Astrocyte (in vitro differentiated cells and primary cell): ENCODE data around the gene CEND1. TPM values are rescaled to one million over a fixed set of nuclear protein-coding genes. Genes with fewer than 3 reads are reported as not detected.

Source experiments
- DNase-seq: peaks from one replicate; pipeline ENCODE4 v3.0.0-alpha.2; 2010; ENCODE audit warnings: low read depth
- FAIRE-seq: peaks from 2 replicates; lab custom pipeline; 2011; peaks lifted over from hg19 to GRCh38; lab: Jason Lieb, UNC
- H2AFZ ChIP-seq: 2 replicates; pipeline ENCODE4 v1.6.0; 2012; ENCODE audit warnings: low read depth, low read length, inconsistent platforms
- H3K27ac ChIP-seq: 2 replicates; pipeline ENCODE4 v1.5.1; 2011; ENCODE audit warnings: low read depth, low read length, inconsistent platforms
- H3K27me3 ChIP-seq: 2 replicates; pipeline ENCODE4 v1.6.0; 2011; ENCODE audit warnings: low read length, inconsistent platforms; ENCODE audit not compliant: insufficient read depth
- H3K36me3 ChIP-seq: 2 replicates; pipeline ENCODE4 v1.5.1; 2011; ENCODE audit warnings: low read length, inconsistent platforms; ENCODE audit not compliant: insufficient read depth
- H3K4me1 ChIP-seq: 2 replicates; pipeline ENCODE4 v1.5.1; 2011; ENCODE audit warnings: low read length, inconsistent platforms; ENCODE audit not compliant: insufficient read depth
- H3K4me2 ChIP-seq: 2 replicates; pipeline ENCODE4 v1.6.0; 2012; ENCODE audit warnings: low read length, inconsistent platforms
- H3K4me3 ChIP-seq: 2 replicates; pipeline ENCODE4 v1.5.1; 2011; ENCODE audit warnings: low read depth, mild to moderate bottlenecking, low read length, inconsistent platforms; ENCODE audit not compliant: insufficient read depth
- H3K79me2 ChIP-seq: 2 replicates; pipeline ENCODE4 v1.6.0; 2012; ENCODE audit warnings: mild to moderate bottlenecking, low read length, inconsistent platforms; ENCODE audit not compliant: insufficient read depth
- H3K9ac ChIP-seq: 2 replicates; pipeline ENCODE4 v1.6.0; 2012; ENCODE audit warnings: mild to moderate bottlenecking, low read length, inconsistent platforms
- H3K9me3 ChIP-seq: 2 replicates; pipeline ENCODE4 v1.5.1; 2012; ENCODE audit warnings: low read depth, mild to moderate bottlenecking, low read length, inconsistent platforms; ENCODE audit not compliant: insufficient read depth
- H4K20me1 ChIP-seq: 2 replicates; pipeline ENCODE4 v1.6.0; 2012; ENCODE audit warnings: low read length, inconsistent platforms; ENCODE audit not compliant: insufficient read depth
- H3K27ac Mint-ChIP-seq: one replicate; pipeline ENCODE4 v1.8.0; 2021; ENCODE audit warnings: mild to moderate bottlenecking, mixed read lengths; ENCODE audit not compliant: unreplicated experiment
- H3K27me3 Mint-ChIP-seq: one replicate; pipeline ENCODE4 v1.8.0; 2021; ENCODE audit warnings: low read depth, mixed read lengths; ENCODE audit not compliant: unreplicated experiment
- H3K36me3 Mint-ChIP-seq: one replicate; pipeline ENCODE4 v1.8.0; 2021; ENCODE audit warnings: low read depth, mixed read lengths; ENCODE audit not compliant: unreplicated experiment
- H3K4me1 Mint-ChIP-seq: one replicate; pipeline ENCODE4 v1.8.0; 2021; ENCODE audit warnings: low read depth, mixed read lengths; ENCODE audit not compliant: unreplicated experiment
- H3K4me3 Mint-ChIP-seq: one replicate; pipeline ENCODE4 v1.8.0; 2021; ENCODE audit warnings: mild to moderate bottlenecking, moderate library complexity, mixed read lengths; ENCODE audit not compliant: unreplicated experiment
- H3K9me3 Mint-ChIP-seq: one replicate; pipeline ENCODE4 v1.8.0; 2021; ENCODE audit warnings: mild to moderate bottlenecking, mixed read lengths; ENCODE audit not compliant: unreplicated experiment
- CTCF ChIP-seq: IDR thresholded peaks from 2 replicates; pipeline ENCODE4 v1.5.1; 2011; ENCODE audit warnings: low read depth, mild to moderate bottlenecking, inconsistent platforms, low read length, moderate library complexity; ENCODE audit not compliant: insufficient read depth
- EZH2 ChIP-seq: IDR thresholded peaks from 2 replicates; pipeline ENCODE4 v1.6.1; 2012; ENCODE audit warnings: mild to moderate bottlenecking, low read length, inconsistent platforms; ENCODE audit not compliant: insufficient read depth
- total RNA-seq: library from RNA; stranded (reverse); gene quantifications from 2 replicates; pipeline ENCODE4 v1.2.1, GENCODE V29; 2021

CEND1 gene
- total RNA-seq, 1 donor from 2014 or later: 0.59 TPM

- Histone ChIP-seq H3K36me3 (peaks cover 14% of the 10 kb centered on the region), H3K4me2 (no peak overlapping the region), H2AFZ (no peak overlapping the region), H3K27me3 (no peaks in the 10 kb centered on the region), H3K4me1 (peaks cover 7% of the 10 kb centered on the region), H3K9me3 (no peaks in the 10 kb centered on the region), H3K27ac (no peak overlapping the region), H3K9ac (no peak overlapping the region), H3K79me2 (peaks cover 14% of the 10 kb centered on the region), H4K20me1 (peaks cover 71% of the 10 kb centered on the region), H3K4me3 (no peak overlapping the region)
- DNase-seq (no peak), FAIRE-seq (no peak)
- no peaks in the 10 kb centered on the region for H3K9me3 Mint-ChIP-seq
- peaks cover 4% of the 10 kb centered on the region for H3K36me3 Mint-ChIP-seq
- H3K4me3 Mint-ChIP-seq: no peak overlapping the region
- H3K4me1 Mint-ChIP-seq: peaks cover 8% of the 10 kb centered on the region
- peak overlapping the region; percentile 36 for H3K27ac Mint-ChIP-seq
- TF ChIP-seq EZH2 (no peak), CTCF (no peak)
- H3K27me3 Mint-ChIP-seq: no peaks in the 10 kb centered on the region
Observed at GRCh38 chr11:766106-766935, 23.6 kb downstream of the CEND1 start.

GRCh38 chr11:765802-766091 is 24.1 kb downstream of the CEND1 start:
- TF ChIP-seq EZH2 (no peak), CTCF (no peak)
- Histone ChIP-seq H3K36me3 (peaks cover 14% of the 10 kb centered on the region), H3K27ac (no peak overlapping the region), H3K79me2 (peaks cover 8% of the 10 kb centered on the region), H3K4me2 (no peak overlapping the region), H3K4me1 (peaks cover 7% of the 10 kb centered on the region), H3K4me3 (no peak overlapping the region), H2AFZ (no peak overlapping the region), H3K27me3 (no peaks in the 10 kb centered on the region), H3K9ac (no peak overlapping the region), H4K20me1 (peaks cover 66% of the 10 kb centered on the region), H3K9me3 (no peaks in the 10 kb centered on the region)
- DNase-seq: no peak
- Mint-ChIP-seq H3K27me3 (no peaks in the 10 kb centered on the region), H3K9me3 (no peaks in the 10 kb centered on the region), H3K27ac (peak overlapping the region; percentile 41), H3K4me3 (no peak overlapping the region), H3K4me1 (peaks cover 8% of the 10 kb centered on the region), H3K36me3 (peaks cover 4% of the 10 kb centered on the region)
- FAIRE-seq: no peak
